Measurements from ENCODE around the gene STKLD1. TPM values are rescaled to one million over a fixed set of nuclear protein-coding genes. Genes with fewer than 3 reads are reported as not detected.

The STKLD1 gene
- total RNA-seq, 4 donors from 2014 or later: 0.94 TPM; not detected in 3

GRCh38 chr9:133403766-133404453, 27.7 kb downstream of the STKLD1 start:
- H3K4me1 ChIP-seq: no peaks in the 10 kb centered on the region
- peaks cover 0 to 45% (median 0%) of the 10 kb centered on the region in 3 donors for H3K36me3 ChIP-seq
- no peak for TF ChIP-seq POLR2A (IDR thresholded peaks at IDR 0.05)
- TF ChIP-seq CTCF (IDR thresholded peaks at IDR 0.05): peak; percentile 7 to 88 (median 76)
- H3K4me3 ChIP-seq: no peak overlapping the region
- no peaks in the 10 kb centered on the region for H3K9me3 ChIP-seq
- no peak overlapping the region for H3K27ac ChIP-seq
- DNase-seq: peak in 2 of 3 donors; percentile 74 to 78
- no peaks in the 10 kb centered on the region for H3K27me3 ChIP-seq

DNA sequence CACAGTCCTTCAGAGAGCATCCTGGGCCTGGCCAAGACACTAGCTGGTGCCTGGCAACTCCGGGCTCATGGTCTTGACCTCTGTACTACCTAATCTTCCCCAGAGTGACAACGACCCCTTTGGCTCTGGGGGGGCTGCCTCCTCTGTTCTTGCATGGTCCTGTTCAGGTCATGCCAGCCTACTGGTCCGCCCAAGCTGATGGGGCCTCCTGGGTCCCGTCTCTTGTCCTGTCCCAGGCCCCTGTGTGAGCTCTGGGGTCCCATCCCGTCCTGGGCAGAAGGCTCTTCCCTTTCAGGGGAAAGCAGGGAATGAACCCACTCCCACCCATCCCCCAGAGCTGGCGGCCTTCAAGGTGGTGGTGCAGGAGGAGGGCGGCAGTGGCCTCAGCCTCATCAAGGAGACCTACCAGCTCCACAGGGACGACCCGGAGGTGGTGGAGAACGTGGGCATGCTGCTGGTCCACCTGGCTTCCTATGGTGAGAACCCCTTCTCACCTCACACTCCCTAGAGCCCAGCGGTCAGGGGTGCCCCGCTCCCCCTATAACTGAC, 28.4 kb downstream of the STKLD1 start:
- H3K4me1 ChIP-seq: no peaks in the 10 kb centered on the region
- no peaks in the 10 kb centered on the region for H3K9me3 ChIP-seq
- no peaks in the 10 kb centered on the region for H3K27me3 ChIP-seq
- TF ChIP-seq POLR2A (IDR thresholded peaks at IDR 0.05) (no peak), CTCF (IDR thresholded peaks at IDR 0.05) (no peak)
- peaks cover 0 to 51% (median 0%) of the 10 kb centered on the region in 3 donors for H3K36me3 ChIP-seq
- H3K27ac ChIP-seq: no peak overlapping the region
- H3K4me3 ChIP-seq: no peak overlapping the region
- DNase-seq: peak in 1 of 3 donors; percentile 37

DNA sequence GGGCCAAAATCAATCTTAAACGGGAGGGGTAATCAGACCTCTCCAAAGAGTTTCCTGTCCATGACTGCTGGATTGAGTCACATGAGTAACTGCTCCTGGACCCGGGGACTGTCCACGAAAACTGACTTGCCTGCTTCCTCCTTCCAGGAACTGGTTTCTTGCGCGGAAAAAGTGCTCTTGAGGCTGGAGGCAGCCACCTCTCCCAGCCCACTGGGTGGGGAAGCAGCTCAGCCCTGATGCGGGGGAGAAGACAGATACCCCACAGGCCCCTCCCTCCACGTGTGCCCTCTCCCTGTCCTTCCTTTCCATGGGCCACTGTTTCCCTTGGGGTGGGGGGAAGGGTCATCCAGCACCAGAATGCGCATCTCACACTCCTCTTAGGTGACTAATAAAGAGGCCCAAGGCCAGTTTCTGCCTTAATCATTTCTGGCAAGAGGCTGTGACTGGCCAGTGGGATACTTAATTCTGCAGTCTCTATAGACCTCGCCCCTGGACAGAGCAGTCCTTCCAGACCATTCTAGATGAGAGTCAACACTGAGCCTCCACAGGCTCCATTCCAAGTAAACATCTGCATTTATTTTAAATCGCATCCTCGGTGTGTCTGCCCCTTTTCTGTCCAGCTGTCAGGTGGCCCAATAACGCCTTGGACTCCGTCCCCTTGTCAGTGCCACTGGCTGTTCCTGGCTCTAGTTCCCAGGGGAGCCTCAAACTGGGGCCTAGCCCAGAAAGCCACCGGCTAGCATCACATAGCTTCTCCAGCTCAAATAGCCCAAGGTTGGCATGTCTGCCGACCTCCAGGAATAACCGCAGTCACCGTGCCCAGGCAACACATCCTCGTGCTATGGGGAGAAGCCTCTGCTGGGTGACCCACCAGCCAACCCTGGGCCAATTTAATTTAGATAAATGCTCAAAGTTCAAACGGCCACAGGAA, 29.6 kb downstream of the STKLD1 start:
- Histone ChIP-seq H3K4me3 (no peak overlapping the region), H3K27me3 (no peaks in the 10 kb centered on the region), H3K27ac (no peak overlapping the region), H3K36me3 (peaks cover 0 to 63% (median 0%) of the 10 kb centered on the region in 3 donors), H3K9me3 (no peaks in the 10 kb centered on the region), H3K4me1 (no peaks in the 10 kb centered on the region)
- DNase-seq: no peak
- TF ChIP-seq CTCF (IDR thresholded peaks at IDR 0.05): no peak
- TF ChIP-seq POLR2A (IDR thresholded peaks at IDR 0.05): no peak

DNA sequence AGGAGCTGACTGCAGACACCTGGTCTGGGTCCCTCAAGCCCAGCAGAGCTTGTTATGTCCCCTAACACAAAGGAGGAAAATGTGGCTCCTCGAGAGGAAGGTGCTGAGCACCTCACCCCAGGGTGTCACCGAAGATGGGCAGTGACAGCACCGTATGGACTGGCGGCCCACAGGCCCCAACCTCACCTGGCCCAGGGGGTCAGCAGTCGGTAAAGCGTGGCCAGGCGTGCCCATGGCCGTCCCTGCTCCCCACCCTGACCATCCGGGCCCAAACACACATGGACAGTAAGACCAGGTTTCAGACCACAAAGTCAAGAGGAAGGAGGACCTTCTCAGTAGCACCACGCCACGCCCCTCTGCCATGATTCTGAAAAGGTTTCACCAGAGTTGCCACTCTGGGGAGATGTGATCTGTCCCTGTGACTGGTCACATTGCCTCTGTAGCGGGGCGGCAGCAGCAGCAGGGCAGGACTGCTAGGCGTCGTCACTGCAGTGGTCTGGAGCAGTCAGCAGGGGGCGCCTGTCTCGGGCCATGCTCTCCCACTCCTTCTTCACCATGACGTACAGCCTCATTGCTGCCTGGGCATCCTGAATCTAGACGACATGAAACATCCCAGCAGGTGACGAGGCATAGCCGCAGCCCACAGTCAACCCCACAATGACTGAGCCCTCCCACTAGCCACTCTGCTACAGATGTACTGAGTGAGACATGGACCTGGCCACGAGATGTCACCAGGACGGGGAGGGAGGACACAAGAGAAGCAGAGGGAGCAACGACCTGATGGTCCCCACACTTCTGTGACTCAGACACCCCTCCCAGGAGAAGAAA, 30.5 kb downstream of the STKLD1 start:
- peaks cover 0 to 73% (median 0%) of the 10 kb centered on the region in 3 donors for H3K36me3 ChIP-seq

More for the DNA sequence above, 30.5 kb downstream of the STKLD1 start:
- Histone ChIP-seq H3K27me3 (no peaks in the 10 kb centered on the region), H3K9me3 (no peaks in the 10 kb centered on the region), H3K4me3 (no peak overlapping the region), H3K27ac (no peak overlapping the region), H3K4me1 (no peaks in the 10 kb centered on the region)
- TF ChIP-seq CTCF (IDR thresholded peaks at IDR 0.05) (peak; percentile 82 to 94 (median 92)), POLR2A (IDR thresholded peaks at IDR 0.05) (no peak)
- DNase-seq: peak; percentile 71 to 88 (median 87)
